Measurements from ENCODE around the gene PINK1.

The PINK1 gene

DNA sequence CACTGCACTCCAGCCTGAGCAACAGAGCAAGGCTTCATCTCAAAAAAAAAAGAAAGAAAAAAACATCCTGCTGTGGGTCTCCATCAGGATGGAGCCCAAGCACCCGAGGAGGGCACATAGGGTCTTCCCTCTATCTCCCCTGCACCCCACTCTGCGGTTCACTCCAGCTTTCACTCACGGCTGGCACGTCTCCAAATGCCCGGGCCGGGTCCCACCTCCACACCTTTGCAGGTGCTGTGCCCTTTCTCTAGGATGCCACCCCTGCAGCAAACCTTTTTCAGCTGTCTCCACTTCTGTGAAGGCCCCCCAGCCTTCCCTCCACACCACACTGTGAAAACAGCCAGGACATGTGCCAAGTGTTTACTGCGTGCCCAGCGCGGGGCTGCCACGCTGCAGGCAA, 50.4 kb downstream of the PINK1 start:
- no peak for DNase-seq

DNA sequence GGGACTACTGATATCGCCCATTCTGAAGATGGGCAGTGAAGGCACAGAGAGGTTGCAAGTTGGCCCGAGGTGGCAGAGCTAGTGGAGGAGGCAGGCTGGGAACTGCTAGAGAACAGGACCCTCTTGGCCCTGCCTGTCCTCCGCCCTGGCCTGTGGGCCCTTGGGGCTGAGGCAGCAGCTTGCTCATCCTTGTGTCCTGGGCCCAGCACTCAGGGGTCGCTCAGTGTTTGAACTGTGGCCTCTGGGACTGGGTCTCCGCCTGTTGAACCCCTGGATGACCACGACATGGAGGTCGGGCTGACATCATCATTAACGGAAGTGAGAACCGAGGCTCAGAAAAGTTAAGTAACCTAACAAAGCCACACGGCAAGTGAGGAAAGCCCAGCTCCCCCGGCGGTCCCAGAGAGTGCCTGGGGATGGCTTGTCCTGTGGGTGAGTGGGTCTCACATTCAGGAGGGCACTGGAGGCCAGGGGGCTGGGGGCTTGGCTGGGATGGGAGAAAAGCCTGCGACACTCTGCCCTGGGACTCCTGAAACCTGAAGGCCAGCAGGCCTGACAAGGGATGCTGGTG, 50.9 kb downstream of the PINK1 start:
- DNase-seq: no peak

DNA sequence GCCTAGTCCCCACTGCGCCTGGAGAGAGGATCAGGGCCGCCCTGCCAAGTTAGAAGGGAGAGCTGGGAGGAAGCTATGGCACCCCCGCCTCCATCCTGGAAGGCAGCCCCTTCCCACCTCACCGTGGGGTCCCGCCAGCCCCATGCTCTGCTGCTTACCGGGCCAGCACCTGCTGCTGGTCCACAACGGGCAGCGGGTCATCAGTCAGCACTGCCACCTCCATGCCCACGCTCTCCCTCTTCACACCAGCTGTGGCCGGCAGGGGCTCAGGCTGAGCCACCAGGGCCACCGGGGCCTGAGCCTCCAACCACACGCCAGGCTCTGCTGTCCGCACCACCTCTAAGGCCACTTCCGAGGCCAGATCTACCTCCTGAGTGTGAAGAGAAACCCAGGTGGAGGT, 51.4 kb downstream of the PINK1 start:
- DNase-seq: no peak

- no peak for DNase-seq
These were observed 51.9 kb downstream of the PINK1 start for GRCh38 chr1:20685099-20685662.

DNA sequence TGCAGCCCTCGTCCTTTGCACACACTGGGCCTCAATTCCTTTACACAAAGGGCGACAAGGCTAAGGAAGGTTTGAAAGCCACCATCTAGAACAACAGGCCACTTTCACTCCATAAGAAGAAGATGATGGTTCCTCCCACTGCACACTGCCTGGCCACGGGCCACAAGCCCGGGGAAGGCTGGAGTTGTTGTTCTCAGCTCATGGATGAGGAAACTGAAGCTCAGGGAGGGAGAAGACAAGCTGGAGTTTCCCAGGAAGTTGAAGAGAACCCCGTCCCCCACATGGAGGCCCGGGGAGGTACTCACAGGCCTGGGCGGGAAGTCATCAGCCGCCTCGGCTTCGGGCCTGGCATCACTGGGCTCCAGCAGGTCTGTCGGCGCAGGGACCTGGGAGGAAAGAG, 52.5 kb downstream of the PINK1 start:
- DNase-seq: no peak

DNA sequence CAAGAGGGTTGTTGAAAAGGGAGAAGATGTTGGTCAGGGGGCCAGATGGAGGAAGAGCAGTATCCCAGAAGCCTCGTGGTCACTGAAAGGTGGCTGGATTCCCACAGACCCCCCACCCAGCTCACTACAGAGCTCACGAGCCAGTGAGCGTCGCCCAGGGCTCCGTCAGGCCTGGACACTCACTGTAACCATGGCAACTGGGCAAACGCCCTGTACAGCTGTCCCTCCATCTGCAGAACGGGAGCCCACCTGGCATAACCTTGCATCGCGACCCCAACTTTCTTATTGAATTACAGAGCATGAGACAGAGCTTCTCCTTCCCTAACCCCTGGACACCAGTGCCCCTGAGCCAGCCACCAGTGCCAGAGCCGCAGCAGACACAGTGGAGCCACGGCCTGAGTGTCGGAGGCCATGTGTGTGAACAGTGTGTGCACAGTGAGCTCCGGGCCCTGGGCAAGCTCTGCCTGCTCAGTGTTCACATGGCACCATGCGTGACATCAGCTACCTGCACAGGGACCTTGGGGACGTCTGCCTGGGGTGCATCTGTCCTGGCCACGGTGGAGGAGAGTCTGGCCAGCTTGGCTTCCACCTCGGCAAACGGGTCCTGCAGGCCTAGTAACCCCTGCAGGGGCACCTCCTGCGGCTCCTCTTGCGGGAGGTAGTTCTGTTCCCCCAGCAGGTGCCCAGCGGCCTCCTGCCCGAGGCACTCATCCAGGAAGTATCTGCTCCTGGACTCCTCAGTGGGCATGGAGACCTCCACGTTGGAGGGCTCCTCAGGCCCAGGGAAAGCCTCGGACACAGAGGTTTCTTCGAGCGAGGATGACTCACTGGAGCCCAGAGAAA, 53.8 kb downstream of the PINK1 start:
- no peak for DNase-seq

DNA sequence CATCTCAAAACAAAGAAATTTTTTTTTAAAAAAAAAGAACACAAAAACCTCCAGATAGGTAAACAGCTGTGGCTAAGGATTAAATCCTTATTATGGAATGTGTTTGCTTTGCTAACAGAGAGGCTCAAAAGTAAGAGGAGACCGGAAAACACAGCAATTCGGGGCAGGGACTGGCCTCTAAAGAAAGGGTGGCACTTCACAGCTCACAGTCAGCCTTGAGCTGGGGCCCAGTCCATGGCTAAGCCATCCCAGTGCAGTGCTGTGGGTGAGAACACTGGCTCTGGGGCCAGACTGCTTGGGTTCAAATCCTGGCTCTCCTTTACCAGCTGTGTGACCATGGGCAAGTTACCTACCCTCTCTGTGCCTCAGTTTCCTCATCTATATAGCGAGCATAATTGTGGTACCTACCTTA, 56.4 kb downstream of the PINK1 start:
- DNase-seq: no peak

DNA sequence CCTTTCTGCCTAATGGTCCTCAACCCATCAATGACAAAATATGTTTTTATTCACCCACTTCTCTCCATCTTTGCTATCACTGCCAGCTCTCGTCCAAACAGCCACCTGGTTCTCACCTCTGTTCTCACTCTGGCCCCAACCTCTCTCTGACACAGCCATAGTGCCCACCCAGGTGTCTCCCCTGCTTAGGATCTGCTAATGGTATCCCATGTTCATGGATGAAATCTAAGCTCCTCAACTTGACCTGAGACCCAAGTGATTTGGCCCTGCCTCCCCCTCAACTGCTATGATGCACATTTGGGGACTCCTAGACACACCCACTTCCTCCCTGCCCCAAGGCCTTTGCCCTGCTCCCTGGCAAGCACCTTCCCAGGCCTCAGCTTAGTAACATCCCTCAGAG, 58.6 kb downstream of the PINK1 start:
- DNase-seq: no peak

- no peak for DNase-seq
These were observed 60.4 kb downstream of the PINK1 start for GRCh38 chr1:20693623-20694022.

- DNase-seq: no peak
These were observed 62.3 kb downstream of the PINK1 start for GRCh38 chr1:20695515-20695914.

DNA sequence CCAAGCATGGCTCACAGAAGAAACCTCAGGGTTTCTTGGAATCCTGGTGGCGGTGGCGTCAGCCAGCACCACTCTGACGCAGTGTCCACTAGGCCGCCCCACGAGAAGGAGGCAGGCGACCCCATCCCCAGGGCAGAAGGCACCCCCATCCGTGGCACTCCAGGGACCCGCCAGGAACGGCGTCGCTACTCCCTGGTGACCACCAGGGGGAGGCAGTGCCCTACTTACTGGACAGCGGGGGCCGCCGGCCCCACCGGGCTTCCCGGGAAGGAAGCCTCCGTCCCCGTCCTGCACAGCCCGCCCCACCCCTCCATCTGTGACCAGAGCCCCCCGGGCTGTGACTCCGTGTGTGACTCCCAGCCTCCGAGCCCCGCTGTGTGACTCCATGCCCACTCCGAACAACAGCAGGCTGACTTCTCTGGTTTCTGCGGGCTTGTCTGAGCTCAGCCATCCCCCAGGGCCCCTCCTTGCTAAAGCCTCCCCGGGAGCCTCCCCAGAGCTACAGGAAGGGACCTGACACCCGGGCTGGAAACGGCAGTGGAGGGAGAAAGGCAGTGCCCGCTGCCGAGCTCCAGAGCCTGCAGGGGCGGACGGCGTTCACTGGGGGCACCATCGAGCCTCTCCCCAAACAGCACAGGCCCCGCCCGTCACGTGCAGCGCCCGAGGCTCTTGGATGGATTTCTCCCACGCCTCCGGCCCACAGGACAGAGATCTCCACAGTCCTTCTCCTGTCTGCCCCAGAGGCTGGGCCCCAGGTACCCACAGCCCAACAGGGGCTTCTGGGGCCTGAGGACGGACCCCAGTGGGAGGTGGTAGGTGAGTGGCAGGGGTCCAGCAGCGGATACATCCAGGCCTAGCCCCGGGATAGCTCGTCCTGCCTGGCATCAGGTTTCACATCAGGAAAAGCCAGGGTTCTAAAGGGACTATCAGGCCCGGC, 63.4 kb downstream of the PINK1 start:
- DNase-seq: no peak

DNA sequence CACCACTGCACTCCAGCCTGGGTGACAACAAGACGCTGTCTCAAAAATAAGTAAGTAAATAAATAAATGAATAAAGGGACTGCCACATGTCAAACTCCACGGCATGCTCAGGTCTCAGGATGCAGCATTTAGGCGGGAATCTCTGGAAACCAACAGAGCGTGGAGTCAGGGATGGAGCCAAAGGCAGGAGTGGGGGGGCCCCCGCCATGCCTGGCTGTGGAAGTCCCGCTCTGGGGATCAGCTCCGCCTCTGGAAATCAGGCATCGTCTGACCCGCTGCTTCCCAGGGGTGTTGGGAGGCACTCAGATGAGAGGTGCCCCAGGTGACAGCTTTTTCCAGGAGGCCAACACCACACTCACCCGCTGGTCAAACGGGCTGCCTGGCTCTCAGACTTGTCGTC, 64.3 kb downstream of the PINK1 start:
- no peak for DNase-seq

- no peak for DNase-seq
These were observed 65.1 kb downstream of the PINK1 start for GRCh38 chr1:20698195-20698910.

- DNase-seq: no peak
These were observed 66.3 kb downstream of the PINK1 start for GRCh38 chr1:20699558-20699957.

- no peak for DNase-seq
These were observed 67.5 kb downstream of the PINK1 start for GRCh38 chr1:20700636-20701215.

All from cortex of kidney (tissue), 1 donor.